HG03280 (cell line): ENCODE measurements around the gene CTRB2.

Experiments used
- ATAC-seq: cut with Tn5 transposase; IDR thresholded peaks from one replicate; pipeline ENCODE4 v1.9.1; 2021; ENCODE audit warnings: mild to moderate bottlenecking, moderate library complexity; ENCODE audit not compliant: unreplicated experiment

Gene CTRB2

GRCh38 chr16:75176926-75177325 lies 30.0 kb downstream of the CTRB2 start:
- no peak for ATAC-seq

- ATAC-seq, result no peak
Observed at GRCh38 chr16:75175074-75175473, 31.9 kb downstream of the CTRB2 start.

GRCh38 chr16:75172578-75172977 lies 34.4 kb downstream of the CTRB2 start:
- ATAC-seq, result no peak

- ATAC-seq, result no peak
Observed at GRCh38 chr16:75169899-75170405, 37.0 kb downstream of the CTRB2 start.

- ATAC-seq, result no peak
Observed at GRCh38 chr16:75160386-75160785, 46.6 kb downstream of the CTRB2 start.
